GM19025 (cell line): ENCODE measurements around the gene CELF4.

Experiments
- ATAC-seq: cut with Tn5 transposase; IDR thresholded peaks from one replicate; pipeline ENCODE4 v1.9.1; 2021; ENCODE audit warnings: mild to moderate bottlenecking, low read depth, moderate library complexity; ENCODE audit not compliant: unreplicated experiment

The CELF4 gene

GRCh38 chr18:37550118-37550875, 15.3 kb downstream of the CELF4 start:
- no peak for ATAC-seq

- no peak for ATAC-seq
These were observed 16.8 kb downstream of the CELF4 start for GRCh38 chr18:37548679-37549289.

DNA sequence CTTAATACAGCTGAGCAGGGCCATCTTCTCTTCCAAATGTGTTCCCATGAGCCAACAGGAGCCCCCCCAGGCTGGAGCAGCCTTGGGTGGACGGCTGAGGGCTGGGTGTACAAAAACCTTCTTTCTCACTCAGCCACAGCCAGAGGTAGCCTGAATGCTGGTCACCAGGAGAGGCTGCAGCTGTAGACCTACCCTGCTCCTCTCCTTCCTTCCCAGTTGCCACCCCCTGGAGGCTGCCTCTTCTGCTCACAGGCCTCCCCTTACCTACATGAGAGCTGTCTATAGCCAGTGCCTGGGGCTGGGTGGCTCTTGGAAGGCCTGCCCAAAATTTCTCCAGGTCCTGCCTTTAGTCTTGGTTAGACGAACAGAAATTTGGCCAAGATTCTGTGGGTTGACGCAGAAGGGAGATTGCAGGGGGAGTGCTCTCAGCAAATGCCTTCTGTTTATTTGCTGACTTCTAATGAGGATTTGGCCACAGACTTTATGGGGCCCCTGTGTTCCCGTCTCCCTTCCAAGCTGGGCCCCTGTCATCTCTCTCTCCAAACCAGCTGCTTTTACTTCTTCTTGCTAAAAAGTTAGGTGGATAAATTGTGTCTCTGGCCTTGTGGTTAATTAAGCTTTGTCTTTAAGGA, 18.3 kb downstream of the CELF4 start:
- no peak for ATAC-seq

DNA sequence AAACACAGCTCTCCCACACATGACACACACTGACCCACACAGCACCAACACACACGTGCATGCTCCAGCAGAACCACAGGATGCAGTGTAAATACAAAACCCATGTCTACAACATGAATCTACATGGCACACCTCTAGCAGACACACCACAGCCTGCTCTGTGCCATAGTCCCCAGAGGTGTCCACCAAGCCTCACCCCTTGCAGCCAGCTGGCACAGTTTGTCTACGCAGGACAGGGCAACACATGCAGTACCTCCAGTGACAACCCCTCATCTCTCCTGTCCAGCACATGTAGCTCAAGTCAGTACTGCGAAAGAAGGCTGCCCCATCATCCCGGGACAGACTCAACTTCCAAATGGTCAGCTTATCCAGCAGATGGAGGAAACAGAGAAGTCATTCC, 18.9 kb downstream of the CELF4 start:
- ATAC-seq = no peak

- ATAC-seq = no peak
These were observed 19.4 kb downstream of the CELF4 start for GRCh38 chr18:37546272-37546537.

- no peak for ATAC-seq
These were observed 19.9 kb downstream of the CELF4 start for GRCh38 chr18:37545461-37546271.

- no peak for ATAC-seq
These were observed 20.9 kb downstream of the CELF4 start for GRCh38 chr18:37544713-37545112.

GRCh38 chr18:37544217-37544616, 21.4 kb downstream of the CELF4 start:
- no peak for ATAC-seq

- no peak for ATAC-seq
These were observed 22.3 kb downstream of the CELF4 start for GRCh38 chr18:37543321-37543720.

DNA sequence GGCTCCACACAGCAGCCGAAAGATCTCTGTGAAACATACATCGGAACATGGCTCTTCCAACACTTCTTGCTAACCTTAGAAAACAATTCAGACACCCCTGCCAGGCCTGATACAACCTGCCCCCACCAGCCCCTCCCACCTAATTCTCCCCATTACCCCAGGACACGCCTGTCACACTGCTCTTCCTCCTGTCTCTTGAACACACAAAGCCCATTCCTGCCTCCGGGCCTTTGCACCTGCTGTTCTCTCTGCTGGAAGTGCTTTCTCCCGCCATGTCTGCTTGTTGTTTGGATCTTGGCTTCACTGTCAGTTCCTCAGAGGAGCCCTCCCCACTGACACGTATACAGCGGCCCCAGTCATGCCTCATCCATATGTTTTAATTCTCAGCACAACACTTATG, 24.1 kb downstream of the CELF4 start:
- ATAC-seq = no peak

GRCh38 chr18:37540424-37541138, 25.0 kb downstream of the CELF4 start:
- ATAC-seq = no peak

DNA sequence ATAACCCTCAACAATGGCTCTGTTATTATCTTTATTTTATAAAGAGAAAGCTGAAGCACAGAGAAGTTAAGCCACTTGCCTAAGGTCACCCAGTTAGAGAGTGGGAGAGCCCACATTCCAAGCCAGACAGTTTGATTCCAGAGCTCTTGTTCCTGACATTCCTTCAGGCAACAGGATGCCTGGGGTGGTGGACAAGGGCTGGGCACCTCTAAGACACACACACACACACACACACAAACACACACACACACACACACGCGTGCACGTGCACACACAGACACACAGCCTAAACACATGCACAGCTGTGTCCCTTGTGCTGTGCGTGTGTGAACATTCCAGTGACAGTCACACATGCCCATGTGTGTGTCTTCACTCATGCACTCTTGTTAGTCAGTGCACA, 26.4 kb downstream of the CELF4 start:
- ATAC-seq = no peak

DNA sequence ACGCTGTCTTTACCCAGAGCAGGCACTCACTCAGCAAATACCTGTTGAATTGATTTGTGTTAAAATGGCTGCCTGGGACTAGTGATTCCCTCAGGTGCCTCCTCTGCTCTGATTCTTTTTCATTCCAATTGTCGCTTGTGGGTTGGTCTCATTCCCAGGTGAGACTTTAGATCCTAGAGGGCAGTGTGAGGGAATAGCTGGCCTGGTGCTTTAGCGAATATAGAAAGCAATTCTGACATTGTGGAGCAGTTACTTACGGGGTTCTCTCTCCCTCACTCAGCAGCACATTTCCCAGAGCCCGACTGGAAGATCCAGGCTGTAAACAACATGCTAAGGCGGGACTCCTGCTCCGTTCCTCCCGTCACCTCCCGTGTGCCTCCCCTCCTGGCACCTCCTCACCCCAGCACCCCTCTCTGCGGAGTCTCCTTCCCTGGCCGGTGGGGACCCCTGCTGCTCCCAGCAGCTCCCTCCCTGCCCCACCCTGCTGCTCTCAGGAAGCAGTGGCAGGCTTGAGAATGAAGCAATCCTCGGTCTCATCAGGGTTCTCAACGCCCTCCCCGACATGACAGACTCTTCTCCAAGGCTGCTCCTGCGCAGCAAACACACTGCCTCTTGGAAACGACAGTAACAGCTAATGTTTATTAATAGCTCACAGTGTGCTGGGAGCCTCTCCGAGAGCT, 26.9 kb downstream of the CELF4 start:
- ATAC-seq = no peak

GRCh38 chr18:37537868-37538525, 27.6 kb downstream of the CELF4 start:
- peak; percentile 83 for ATAC-seq

DNA sequence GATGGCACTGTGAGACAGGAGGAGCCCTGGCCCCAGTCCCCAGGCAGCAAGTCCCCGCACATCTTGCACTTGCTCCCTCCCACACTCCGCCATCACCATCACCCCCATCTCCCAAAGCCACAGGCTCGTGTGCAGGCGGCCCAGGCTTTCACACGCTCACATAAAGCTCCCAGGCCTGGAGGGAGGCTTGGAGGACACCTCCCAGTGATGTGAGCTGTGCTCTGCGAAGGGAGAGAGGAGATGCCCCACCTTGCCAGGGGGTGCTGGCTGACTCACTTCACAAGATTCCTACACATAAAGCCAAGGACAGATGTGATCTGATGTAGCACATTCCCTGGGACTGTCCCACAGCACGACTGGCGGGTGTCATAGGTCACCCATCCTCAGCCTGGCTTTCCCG, 28.9 kb downstream of the CELF4 start:
- ATAC-seq = no peak

- no peak for ATAC-seq
These were observed 29.6 kb downstream of the CELF4 start for GRCh38 chr18:37535968-37536367.

DNA sequence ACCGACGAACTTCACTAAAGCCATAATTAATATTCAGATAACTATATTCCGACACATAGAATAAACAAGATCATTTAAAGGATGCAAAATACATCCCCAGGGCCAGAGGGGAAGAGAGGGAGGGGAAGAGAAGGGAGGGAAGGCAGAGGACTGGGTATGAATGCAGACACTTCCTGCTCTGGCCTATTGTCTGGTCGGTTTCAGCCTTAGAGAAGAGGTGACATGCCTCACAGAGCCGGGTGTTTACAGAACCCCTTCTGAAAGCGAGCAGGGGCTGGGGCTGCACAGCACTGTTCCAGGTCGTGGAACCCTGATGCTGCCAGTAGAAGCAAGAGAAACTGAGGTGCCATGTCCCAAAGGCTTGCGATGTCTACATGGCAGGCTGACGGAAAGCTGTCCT, 31.0 kb downstream of the CELF4 start:
- no peak for ATAC-seq

DNA sequence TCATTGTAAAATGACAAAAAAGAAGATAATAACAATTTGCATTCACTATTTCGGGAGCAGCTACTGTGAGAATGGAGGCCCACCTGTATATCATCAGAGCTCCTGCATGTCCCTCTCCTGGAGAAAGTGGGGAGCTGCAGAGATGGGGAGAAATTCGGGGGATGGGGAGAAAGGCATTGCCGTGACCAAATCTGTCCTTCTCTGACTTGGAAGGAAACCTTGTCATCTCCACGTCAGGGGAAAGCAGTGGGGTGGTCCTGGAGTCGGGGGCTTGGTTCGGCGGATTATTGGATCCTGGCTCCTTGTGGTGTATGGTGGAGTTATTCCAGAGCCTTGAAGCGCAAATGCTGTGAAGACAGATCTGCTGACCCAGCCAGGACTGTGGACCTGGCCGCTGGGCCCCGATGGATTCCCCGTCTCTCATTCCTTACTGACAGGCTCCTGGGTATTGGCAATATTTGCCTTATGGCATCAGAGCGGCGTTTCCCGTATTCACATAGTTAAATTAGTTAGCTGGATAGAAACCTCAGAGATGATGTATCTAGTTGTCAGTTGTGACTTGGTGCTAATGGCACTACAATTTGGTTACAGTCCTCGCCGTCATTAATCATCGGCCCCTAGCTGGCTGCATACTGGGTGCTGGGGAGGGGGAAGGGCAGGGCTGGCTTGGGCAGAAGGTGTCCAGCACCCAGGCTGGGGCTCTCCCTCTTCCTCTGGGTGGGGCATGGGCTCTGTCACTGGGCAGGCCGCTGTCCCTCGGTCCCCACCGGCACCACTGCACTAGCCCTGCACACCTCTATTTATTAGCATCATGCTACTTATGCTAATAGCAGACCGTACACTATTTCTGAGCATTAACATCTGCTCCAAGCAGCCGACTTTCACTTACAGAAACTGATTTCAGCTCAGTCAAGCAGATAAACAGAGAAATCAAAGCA, 31.7 kb downstream of the CELF4 start:
- ATAC-seq = no peak

GRCh38 chr18:37532917-37533316, 32.7 kb downstream of the CELF4 start:
- ATAC-seq = no peak
